G401 (cell line): ENCODE results near the gene BRSK1. TPM values are rescaled to one million over a fixed set of nuclear protein-coding genes. Genes with fewer than 3 reads are reported as not detected.
A peak's percentile ranks its signal among the peaks of the same experiment; 100 is the strongest.

Experiments
- DNase-seq: peaks from one replicate; pipeline ENCODE4 v3.0.0-alpha.2; 2015; ENCODE audit warnings: low spot score
- in situ Hi-C: cut with HindIII; loops from 2 replicates; pipeline ENCODE4 v1.10.0; 2016; ENCODE audit warnings: low sequenced_read_pairs, mixed read lengths
- total RNA-seq: library from RNA; depleted of rRNA; stranded (reverse); fragments of >200 nt; shearing (Covaris generic); gene quantifications from 2 replicates; pipeline ENCODE4 v1.2.3, GENCODE V29; 2014; rRNA removed

The BRSK1 gene
- total RNA-seq: 8.9 and 18.3 TPM in 2 replicates

- in situ Hi-C loops: no loop called here
- DNase-seq: peak; percentile 85
Observed at GRCh38 chr19:55283548-55284377, at the start of gene BRSK1. TSS of gene BRSK1 (plus strand) at chr19:55283997. CDS start at chr19:55284443, 446 bp downstream.

DNA sequence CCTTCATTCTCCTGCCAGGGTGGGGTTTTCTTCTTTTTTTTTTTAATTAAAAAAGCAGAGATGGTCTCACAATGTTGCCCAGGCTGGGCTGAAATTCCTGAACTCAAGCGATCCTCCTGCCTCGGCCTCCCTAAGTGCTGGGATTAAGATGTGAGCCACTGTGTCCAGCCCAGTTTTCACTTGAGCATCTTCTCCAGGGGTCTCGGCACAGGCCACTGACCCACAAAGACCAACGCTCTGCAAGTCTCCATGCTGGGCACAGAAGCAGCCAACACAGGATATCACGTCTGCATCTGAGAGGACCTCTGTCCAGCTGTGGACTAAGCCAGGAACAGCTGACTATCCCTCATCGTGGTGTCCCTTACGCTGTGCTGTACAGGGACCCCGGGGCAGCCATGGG, 45.8 kb upstream of the BRSK1 start:
- DNase-seq: no peak
- in situ Hi-C loops: no loop called here

GRCh38 chr19:55239004-55239403, 44.8 kb upstream of the BRSK1 start:
- in situ Hi-C loops: no loop called here
- no peak for DNase-seq

DNA sequence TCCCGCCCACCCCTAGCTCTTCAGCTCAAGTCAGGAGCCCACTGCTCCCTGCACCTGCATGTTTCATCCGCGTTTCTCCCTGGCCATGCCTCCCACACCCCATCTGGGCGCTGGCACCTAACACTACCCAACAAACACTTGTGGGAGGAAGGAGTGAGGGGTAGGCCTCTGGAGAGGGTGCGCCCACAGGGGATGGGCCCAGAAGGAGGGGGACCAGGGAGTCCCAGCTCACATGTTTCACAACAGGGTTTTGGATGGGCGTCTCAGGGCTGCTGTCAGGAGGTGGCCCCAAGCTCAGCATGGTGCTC, 43.1 kb upstream of the BRSK1 start:
- in situ Hi-C loops: no loop called here
- DNase-seq: no peak

DNA sequence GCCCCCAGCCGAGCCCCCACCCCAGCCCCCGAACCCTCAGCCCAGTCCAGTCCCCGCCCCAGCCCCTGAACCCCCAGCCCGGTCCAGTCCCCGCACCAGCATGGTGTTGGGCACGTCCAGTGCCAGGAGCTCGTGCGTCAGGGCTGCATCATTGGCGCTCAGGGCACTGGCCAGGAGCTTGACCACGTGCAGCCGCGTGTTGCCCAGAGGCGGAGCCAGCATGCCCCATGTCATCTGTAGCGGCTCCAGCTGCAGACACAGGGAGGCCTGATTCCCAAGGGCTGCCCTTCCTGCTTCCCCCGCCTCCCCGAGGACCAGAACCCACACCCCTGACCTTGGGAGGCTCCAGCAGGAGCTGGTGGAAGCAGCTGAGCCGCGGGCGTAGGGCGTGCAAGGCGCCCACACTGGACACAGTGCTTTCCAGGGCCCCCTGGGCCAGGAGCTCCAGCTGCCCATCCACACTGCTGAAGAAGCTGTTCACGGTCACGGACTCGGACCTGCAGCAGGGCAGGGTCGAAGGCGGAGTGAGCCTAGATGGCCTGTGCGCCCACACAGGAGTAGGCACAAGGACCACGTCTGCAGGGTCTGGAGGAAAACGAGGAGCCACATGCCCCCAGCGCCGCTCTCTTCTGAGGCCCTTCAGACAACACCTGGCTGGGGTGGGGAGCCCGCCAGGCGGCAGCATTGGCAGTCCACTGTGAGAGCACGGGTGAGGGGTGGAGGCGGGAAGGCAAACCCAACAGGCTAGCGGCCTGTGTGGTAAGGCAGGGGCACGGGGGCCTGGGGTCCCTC, 42.5 kb upstream of the BRSK1 start:
- DNase-seq: no peak
- in situ Hi-C loops: no loop called here

- in situ Hi-C loops: no loop called here
- no peak for DNase-seq
Observed at GRCh38 chr19:55241935-55242464, 41.8 kb upstream of the BRSK1 start.

DNA sequence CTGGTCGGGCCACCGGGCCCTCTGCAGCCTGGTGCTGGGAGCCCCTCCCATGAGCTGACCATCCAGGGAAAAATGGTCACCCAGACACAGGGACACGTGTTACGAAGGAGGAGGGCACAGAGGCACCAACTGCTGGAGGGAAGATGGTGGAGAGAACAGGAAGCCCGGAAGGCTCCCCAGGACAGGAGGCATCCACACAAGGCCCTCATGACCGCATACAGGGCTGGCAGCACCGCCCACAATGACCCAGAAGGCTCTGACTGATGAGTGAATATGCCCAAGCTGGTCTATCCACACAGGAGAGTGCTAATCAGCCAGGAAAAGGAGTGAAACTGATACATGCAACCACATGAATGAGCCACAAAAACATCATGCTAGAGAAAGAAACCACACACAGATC, 41.3 kb upstream of the BRSK1 start:
- DNase-seq: no peak
- in situ Hi-C loops: no loop called here

DNA sequence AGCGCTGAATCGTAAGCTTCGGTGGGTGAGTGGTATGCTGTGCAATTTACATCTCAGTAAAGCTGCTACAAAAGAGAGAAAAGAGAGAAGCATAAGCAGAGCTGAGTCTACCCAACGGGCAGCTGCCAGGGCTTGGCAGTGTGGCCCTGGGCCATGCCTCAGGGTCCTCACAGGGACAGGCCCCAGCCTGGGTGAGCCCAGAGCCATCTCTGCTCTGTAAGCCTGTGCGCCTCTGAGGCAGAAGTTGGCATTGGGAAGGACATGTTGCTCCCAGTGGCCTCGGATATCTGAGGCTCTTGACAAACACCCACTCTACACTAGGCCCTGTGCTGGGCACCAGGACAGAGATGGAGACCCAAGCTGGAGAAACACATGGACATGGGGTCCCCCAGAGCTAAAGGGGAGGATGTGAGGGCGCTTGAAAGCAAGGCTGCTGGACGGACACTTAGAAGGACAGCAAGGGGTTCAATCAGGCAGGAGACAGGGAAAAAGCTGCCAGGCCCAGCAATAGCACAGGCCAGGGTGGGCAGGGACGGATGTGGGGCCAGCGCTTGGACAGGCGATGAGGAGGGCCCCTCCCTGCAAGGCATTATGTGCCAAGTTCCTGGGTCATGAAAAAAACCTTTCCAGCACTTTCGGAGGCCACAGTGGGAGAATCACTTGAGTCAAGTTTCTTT, 39.7 kb upstream of the BRSK1 start:
- DNase-seq: no peak
- in situ Hi-C loops: no loop called here

- in situ Hi-C loops: no loop called here
- DNase-seq: no peak
Observed at GRCh38 chr19:55245236-55245904, 38.4 kb upstream of the BRSK1 start.

GRCh38 chr19:55246462-55247451, 37.0 kb upstream of the BRSK1 start:
- no peak for DNase-seq
- in situ Hi-C loops: no loop called here

GRCh38 chr19:55247621-55248099, 36.1 kb upstream of the BRSK1 start:
- no peak for DNase-seq

DNA sequence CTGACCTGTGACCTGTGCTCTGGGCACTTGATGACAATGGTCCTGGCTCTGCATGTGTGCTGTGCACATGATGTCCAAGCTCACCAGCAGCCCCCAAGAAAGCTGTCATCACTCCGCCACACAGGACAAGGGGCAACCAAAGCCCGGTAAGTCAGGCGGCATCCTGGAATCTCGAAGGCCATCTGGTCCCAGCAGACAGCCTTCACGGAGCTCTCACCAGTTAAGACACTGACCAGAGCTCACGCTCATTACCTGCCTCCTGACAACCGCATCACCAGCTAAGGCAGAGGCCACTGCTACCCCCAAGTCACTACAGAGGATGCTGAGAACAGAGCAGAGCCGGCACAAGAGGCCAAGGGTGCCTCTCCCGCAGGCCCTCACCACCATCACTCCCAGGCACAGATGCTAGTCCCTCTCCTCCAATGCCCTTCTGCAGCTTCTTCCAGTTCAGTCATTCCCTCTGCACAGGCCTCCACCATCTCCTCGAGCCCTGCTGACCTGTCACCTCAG, 35.6 kb upstream of the BRSK1 start:
- in situ Hi-C loops: no loop called here
- DNase-seq: no peak

More at GRCh38 chr19:55247621-55248099, 36.1 kb upstream of the BRSK1 start:
- in situ Hi-C loops: no loop called here

DNA sequence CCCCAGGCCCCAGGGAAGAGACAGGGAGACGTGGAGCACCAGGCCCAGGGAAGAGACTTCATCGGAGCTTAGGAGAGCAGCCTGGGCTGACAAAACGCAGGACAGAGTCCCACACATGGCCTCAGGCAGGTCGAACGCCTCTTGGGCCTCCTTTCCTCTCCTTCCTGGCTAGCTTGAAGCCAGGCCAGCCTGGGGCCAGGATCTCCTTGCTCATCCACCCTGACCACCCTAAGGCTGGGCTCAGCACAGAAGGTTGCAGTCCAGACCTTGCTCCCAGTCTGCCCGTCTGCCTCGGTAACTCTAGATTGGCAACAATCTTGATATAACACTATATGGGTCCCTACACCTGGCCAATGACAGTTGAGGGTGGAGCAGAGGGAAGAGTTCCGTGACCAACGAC, 35.1 kb upstream of the BRSK1 start:
- no peak for DNase-seq
- in situ Hi-C loops: no loop called here

DNA sequence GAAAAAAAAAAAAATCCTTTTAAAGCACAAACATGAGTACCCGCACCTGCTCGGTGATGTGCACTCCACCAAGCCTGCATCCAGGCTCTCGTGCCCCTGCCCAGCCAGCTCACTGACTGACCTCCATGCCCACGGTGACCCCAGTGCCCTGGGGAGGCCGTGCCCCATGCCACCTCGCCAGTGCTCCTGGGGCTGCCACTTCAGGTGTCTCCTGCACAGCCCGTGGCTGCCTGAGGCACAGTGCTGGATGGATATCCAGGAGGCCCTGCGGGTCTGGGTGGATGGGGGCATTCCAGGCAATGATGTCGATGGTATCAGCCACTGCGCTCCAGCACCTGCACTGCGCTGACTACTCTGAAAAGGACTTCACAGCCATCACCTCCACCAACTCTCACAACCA, 34.0 kb upstream of the BRSK1 start:
- in situ Hi-C loops: loop anchor here (10.0 kb wide), 1 partner anchor 165 kb away; no protein-coding TSS in a partner anchor
- no peak for DNase-seq

GRCh38 chr19:55250262-55251036, 33.3 kb upstream of the BRSK1 start:
- DNase-seq: no peak
- in situ Hi-C loops: loop anchor here (10.0 kb wide), 1 partner anchor 164 kb away; no protein-coding TSS in a partner anchor

- in situ Hi-C loops: loop anchor here (10.0 kb wide), 1 partner anchor 163 kb away; no protein-coding TSS in a partner anchor
- no peak for DNase-seq
Observed at GRCh38 chr19:55251341-55252081, 32.3 kb upstream of the BRSK1 start.
